Endothelial cell (in vitro differentiated cells): ENCODE results near the gene CDKAL1. TPM values are rescaled to one million over a fixed set of nuclear protein-coding genes. Genes with fewer than 3 reads are reported as not detected.

Experiments used
- DNase-seq: peaks from one replicate; pipeline ENCODE4 v3.0.0; 2021; ENCODE audit warnings: low spot score
- H3K27ac Mint-ChIP-seq: one replicate; pipeline ENCODE4 v1.8.0; 2021; ENCODE audit warnings: mixed read lengths, inconsistent platforms; ENCODE audit not compliant: unreplicated experiment
- H3K27me3 Mint-ChIP-seq: one replicate; pipeline ENCODE4 v1.8.0; 2021; ENCODE audit warnings: mild to moderate bottlenecking, moderate library complexity, mixed read lengths, inconsistent platforms; ENCODE audit not compliant: unreplicated experiment
- H3K36me3 Mint-ChIP-seq: one replicate; pipeline ENCODE4 v1.8.0; 2021; ENCODE audit warnings: mild to moderate bottlenecking, low read depth, mixed read lengths, inconsistent platforms; ENCODE audit not compliant: unreplicated experiment
- H3K4me1 Mint-ChIP-seq: one replicate; pipeline ENCODE4 v1.8.0; 2021; ENCODE audit warnings: mild to moderate bottlenecking, mixed read lengths, inconsistent platforms; ENCODE audit not compliant: unreplicated experiment
- H3K4me3 Mint-ChIP-seq: one replicate; pipeline ENCODE4 v1.8.0; 2021; ENCODE audit warnings: mild to moderate bottlenecking, mixed read lengths, inconsistent platforms; ENCODE audit not compliant: unreplicated experiment
- H3K9me3 Mint-ChIP-seq: one replicate; pipeline ENCODE4 v1.8.0; 2021; ENCODE audit warnings: mixed read lengths, inconsistent platforms; ENCODE audit not compliant: unreplicated experiment
- total RNA-seq: library from RNA; stranded (reverse); fragmentation: NEBNext Ultra II Directional; extraction: Animal tissue kit (Norgen Biotek cat#: 25700); gene quantifications from one replicate; pipeline ENCODE4 v1.2.1, GENCODE V29; 2021; ENCODE audit not compliant: unreplicated experiment
- TF ChIP-seq, protein P1 (sequence below): fragments of 200-600 bp; sonication (generic); IDR thresholded peaks from one replicate; pipeline ENCODE4 v1.5.0; 2021; ENCODE audit warnings: antibody characterized with exemption; ENCODE audit not compliant: unreplicated experiment

Gene CDKAL1
- total RNA-seq, 1 donor from 2014 or later: 43.9 TPM

DNA sequence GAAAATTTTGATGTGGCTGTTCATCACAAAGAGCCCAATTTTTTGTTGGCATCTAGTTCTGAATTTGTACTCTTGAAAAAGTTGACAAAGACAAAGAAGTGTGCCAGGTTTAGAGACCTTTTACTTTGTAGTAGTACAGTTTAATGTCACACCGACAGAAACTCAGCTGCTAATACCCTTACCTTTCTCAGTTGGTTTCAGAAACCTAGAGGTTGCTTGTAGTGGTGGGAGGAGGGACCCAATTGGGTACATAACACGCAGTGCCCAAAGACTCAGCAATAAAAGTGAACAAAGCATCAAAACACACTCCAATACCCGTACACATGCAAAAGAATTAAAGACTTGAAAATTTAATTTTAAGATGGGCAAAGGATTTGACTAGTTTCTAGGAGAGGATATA is 203.7 kb downstream of the CDKAL1 start:
- Mint-ChIP-seq H3K4me1 (peaks cover under 1% of the 10 kb centered on the region), H3K4me3 (no peak overlapping the region), H3K36me3 (peaks cover 10% of the 10 kb centered on the region), H3K27ac (no peak overlapping the region), H3K27me3 (no peaks in the 10 kb centered on the region), H3K9me3 (no peaks in the 10 kb centered on the region)
- no peak for DNase-seq
- TF ChIP-seq, protein P1, sequence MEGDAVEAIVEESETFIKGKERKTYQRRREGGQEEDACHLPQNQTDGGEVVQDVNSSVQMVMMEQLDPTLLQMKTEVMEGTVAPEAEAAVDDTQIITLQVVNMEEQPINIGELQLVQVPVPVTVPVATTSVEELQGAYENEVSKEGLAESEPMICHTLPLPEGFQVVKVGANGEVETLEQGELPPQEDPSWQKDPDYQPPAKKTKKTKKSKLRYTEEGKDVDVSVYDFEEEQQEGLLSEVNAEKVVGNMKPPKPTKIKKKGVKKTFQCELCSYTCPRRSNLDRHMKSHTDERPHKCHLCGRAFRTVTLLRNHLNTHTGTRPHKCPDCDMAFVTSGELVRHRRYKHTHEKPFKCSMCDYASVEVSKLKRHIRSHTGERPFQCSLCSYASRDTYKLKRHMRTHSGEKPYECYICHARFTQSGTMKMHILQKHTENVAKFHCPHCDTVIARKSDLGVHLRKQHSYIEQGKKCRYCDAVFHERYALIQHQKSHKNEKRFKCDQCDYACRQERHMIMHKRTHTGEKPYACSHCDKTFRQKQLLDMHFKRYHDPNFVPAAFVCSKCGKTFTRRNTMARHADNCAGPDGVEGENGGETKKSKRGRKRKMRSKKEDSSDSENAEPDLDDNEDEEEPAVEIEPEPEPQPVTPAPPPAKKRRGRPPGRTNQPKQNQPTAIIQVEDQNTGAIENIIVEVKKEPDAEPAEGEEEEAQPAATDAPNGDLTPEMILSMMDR: no peak

DNA sequence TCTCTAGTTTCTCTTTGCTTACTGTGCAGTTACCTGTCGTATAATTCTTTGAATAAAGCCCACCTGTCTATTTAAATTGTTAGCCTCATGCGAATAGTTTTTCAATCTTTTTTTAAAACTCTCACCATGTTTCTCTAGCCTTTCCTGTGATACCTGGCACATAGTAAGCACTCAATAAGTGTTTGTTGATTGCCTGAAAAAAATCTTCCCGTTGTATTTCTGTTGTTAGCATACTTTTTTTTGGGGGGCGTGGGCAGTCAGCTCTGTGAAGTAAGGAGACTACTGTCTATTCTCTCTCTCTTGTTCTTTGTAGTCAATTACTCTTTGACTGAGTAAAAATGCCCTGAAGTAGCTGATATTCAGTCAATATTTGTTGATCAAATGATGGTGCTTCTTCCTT is 205.8 kb downstream of the CDKAL1 start:
- H3K9me3 Mint-ChIP-seq: no peaks in the 10 kb centered on the region
- TF ChIP-seq, protein P1: no peak
- H3K36me3 Mint-ChIP-seq: peaks cover 10% of the 10 kb centered on the region
- H3K27ac Mint-ChIP-seq: no peak overlapping the region
- H3K4me1 Mint-ChIP-seq: peaks cover 9% of the 10 kb centered on the region
- no peak for DNase-seq
- no peaks in the 10 kb centered on the region for H3K27me3 Mint-ChIP-seq
- H3K4me3 Mint-ChIP-seq: no peak overlapping the region

DNA sequence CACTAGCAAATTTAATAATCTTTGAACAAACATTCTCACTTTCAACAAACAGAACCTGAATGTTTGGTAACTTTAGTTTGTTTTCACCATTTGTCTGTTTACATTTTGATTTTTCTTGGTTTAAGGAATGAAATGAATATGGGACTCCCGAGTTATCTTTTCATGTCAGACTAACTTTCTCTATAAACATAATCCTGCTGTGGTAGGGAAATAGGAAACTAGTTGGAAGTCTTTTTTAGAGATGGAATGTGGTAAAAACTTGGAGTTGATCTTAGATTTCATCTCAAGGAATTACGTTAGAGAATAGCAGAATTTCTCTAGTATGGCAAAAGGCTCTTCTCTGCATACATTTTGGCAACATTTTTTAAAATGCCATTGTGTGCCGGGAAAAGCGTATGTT is 206.5 kb downstream of the CDKAL1 start:
- H3K27me3 Mint-ChIP-seq: no peaks in the 10 kb centered on the region
- H3K36me3 Mint-ChIP-seq: peaks cover 10% of the 10 kb centered on the region
- no peaks in the 10 kb centered on the region for H3K9me3 Mint-ChIP-seq
- TF ChIP-seq, protein P1: no peak
- no peak overlapping the region for H3K4me3 Mint-ChIP-seq
- H3K27ac Mint-ChIP-seq: no peak overlapping the region
- H3K4me1 Mint-ChIP-seq: peaks cover 9% of the 10 kb centered on the region
- DNase-seq: no peak

DNA sequence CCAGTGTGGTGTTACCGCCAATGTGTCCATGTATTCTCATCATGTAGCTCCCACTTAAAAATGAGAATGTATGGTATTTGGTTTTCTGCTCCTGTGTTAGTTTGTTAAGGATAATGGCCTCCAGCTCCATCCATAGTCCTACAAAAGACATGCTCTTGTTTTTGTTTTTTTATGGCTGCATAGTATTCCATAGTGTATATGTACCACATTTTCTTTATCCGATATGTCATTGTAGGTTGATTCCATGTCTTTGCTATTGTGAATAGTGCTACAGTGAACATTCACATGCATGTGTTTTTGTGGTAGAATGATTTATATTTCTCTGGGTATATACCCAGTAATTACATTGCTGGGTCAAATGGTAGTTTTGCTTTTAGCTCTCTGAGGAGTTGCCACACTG is 207.2 kb downstream of the CDKAL1 start:
- Mint-ChIP-seq H3K27me3 (no peaks in the 10 kb centered on the region), H3K27ac (no peak overlapping the region), H3K4me3 (no peak overlapping the region), H3K9me3 (no peaks in the 10 kb centered on the region), H3K4me1 (peaks cover 9% of the 10 kb centered on the region), H3K36me3 (peaks cover 10% of the 10 kb centered on the region)
- no peak for DNase-seq
- TF ChIP-seq, protein P1: no peak

DNA sequence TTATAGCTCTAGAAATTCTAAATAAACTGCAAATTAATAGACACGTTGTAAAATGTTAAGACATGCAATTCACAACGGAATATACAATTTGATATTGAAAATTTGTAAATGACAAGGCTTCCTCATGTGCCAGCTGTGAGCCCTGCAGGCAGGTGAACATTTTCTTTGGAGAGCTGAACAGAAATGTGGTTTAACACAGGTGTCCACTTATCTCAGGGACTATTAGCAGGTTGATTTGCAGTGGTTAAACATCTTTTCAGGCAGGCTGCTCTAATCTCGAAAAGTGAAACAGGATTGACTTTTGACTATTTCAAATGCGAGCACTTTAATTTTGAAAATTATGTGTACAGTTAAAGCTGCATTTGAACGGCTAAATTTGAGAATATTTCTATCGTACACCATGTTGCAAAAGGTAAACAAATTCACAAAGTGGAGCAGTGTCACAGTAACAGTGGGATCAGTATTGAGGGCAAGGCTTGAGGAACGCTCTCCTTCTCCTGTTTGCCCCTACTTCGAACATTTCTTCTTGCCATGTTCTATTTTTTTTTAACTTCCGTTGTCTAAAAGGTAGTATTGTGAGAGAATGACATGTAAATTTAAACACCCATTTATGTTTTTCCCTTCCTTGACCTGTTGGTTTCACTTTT is 210.8 kb downstream of the CDKAL1 start:
- H3K9me3 Mint-ChIP-seq: no peaks in the 10 kb centered on the region
- peaks cover 13% of the 10 kb centered on the region for H3K36me3 Mint-ChIP-seq
- H3K27me3 Mint-ChIP-seq: no peaks in the 10 kb centered on the region
- peaks cover 9% of the 10 kb centered on the region for H3K4me1 Mint-ChIP-seq
- DNase-seq: no peak
- TF ChIP-seq, protein P1: no peak
- no peak overlapping the region for H3K27ac Mint-ChIP-seq
- H3K4me3 Mint-ChIP-seq: no peak overlapping the region
